ENCODE results near the gene CLDN15. TPM values are rescaled to one million over a fixed set of nuclear protein-coding genes. Genes with fewer than 3 reads are reported as not detected.

Gene CLDN15
- total and polyA plus RNA-seq, 10 donors = 11.1 to 49.2 (median 21.2) TPM

DNA sequence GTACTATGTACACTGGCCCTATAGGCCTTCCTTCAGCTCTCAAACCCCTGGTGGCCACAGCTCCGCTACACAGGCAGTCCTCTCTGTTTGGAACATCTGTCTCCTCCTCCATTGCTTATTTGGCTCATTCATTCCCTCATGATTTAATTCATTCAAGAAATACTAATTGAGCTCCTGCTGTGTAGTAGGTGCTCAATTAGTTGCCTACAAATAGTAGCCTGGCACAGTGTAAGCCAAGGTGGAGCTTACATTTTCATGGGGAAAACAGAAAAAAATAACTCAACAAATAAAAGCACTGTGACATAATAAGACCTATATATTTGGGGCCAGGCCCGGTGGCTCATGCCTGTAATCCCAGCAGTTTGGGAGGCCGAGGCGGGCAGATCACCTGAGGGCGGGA is 10.7 kb upstream of the CLDN15 start:
- Histone ChIP-seq H3K9me3 (no peaks in the 10 kb centered on the region), H3K27me3 (replicated peaks in 1 of 7) (no peaks in the 10 kb centered on the region), H3K27ac (no peak overlapping the region), H3K4me1 (peaks cover 31 to 82% (median 59%) of the 10 kb centered on the region in 6 donors), H3K4me3 (no peak overlapping the region), H3K36me3 (peaks cover 0 to 48% (median 11%) of the 10 kb centered on the region in 6 donors)
- TF ChIP-seq POLR2A (IDR thresholded peaks at IDR 0.05) (no peak), POLR2AphosphoS5 (IDR thresholded peaks at IDR 0.05) (no peak)
- TF ChIP-seq, protein P1, sequence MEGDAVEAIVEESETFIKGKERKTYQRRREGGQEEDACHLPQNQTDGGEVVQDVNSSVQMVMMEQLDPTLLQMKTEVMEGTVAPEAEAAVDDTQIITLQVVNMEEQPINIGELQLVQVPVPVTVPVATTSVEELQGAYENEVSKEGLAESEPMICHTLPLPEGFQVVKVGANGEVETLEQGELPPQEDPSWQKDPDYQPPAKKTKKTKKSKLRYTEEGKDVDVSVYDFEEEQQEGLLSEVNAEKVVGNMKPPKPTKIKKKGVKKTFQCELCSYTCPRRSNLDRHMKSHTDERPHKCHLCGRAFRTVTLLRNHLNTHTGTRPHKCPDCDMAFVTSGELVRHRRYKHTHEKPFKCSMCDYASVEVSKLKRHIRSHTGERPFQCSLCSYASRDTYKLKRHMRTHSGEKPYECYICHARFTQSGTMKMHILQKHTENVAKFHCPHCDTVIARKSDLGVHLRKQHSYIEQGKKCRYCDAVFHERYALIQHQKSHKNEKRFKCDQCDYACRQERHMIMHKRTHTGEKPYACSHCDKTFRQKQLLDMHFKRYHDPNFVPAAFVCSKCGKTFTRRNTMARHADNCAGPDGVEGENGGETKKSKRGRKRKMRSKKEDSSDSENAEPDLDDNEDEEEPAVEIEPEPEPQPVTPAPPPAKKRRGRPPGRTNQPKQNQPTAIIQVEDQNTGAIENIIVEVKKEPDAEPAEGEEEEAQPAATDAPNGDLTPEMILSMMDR (IDR thresholded peaks at IDR 0.05 in 8 of 11, conservative IDR thresholded peaks at IDR 0.05 in 3 of 11) = no peak
- intact Hi-C loops (cut with DNase I; ENCODE audit: low total_unique reads) = no loop called here
- no peak for DNase-seq
- WGBS, 5 donors = 97 to 98% (median 97%) methylated on average over 5 of the region's 5 CpGs

- Histone ChIP-seq H3K4me3 (peak overlapping the region; percentile 70 to 98 (median 81)), H3K27me3 (replicated peaks in 1 of 7) (no peaks in the 10 kb centered on the region), H3K9me3 (no peaks in the 10 kb centered on the region), H3K36me3 (peaks cover 0 to 64% (median 17%) of the 10 kb centered on the region in 6 donors), H3K27ac (peak overlapping the region; percentile 91 to 99 (median 98)), H3K4me1 (peaks cover 28 to 89% (median 62%) of the 10 kb centered on the region in 6 donors)
- peak; percentile 87 for DNase-seq
- intact Hi-C loops (cut with DNase I; ENCODE audit: low total_unique reads) = no loop called here
- TF ChIP-seq, protein P1 (IDR thresholded peaks at IDR 0.05 in 8 of 11, conservative IDR thresholded peaks at IDR 0.05 in 3 of 11) = no peak
- TF ChIP-seq POLR2A (IDR thresholded peaks at IDR 0.05) (no peak), POLR2AphosphoS5 (IDR thresholded peaks at IDR 0.05) (no peak)
- 27 to 37% (median 32%) methylated on average over 29 to 32 of the region's 32 CpGs for WGBS, 5 donors
Observed at GRCh38 chr7:101245147-101245668, 7.6 kb upstream of the CLDN15 start.

- peaks cover 24 to 89% (median 63%) of the 10 kb centered on the region in 6 donors for H3K4me1 ChIP-seq
- intact Hi-C loops (cut with DNase I; ENCODE audit: low total_unique reads) = no loop called here
- TF ChIP-seq POLR2AphosphoS5 (IDR thresholded peaks at IDR 0.05) (peak; percentile 96 to 98 (median 98)), POLR2A (IDR thresholded peaks at IDR 0.05) (peak; percentile 58 to 77 (median 65))
- TF ChIP-seq, protein P1 (IDR thresholded peaks at IDR 0.05 in 8 of 11, conservative IDR thresholded peaks at IDR 0.05 in 3 of 11) = peak; percentile 90 to 98 (median 96)
- H3K27ac ChIP-seq = peak within 1 kb of the TSS; percentile 91 to 99 (median 98)
- H3K27me3 ChIP-seq (replicated peaks in 1 of 7) = no peaks in the 10 kb centered on the region
- peak within 1 kb of the TSS; percentile 70 to 98 (median 81) for H3K4me3 ChIP-seq
- peak; percentile 99 for DNase-seq
- H3K36me3 ChIP-seq = peaks cover 0 to 64% (median 20%) of the 10 kb centered on the region in 6 donors
- WGBS, 5 donors = 0 to 1% (median 1%) methylated on average over 17 to 45 of the region's 45 CpGs
- no peaks in the 10 kb centered on the region for H3K9me3 ChIP-seq
Observed at GRCh38 chr7:101244375-101245146, 7.0 kb upstream of the CLDN15 start, which contains the start of gene FIS1. FIS1 (minus strand) TSS chr7:101245081; CDS start chr7:101245004, 77 bp downstream.

Measured in spleen (tissue), 11 donors.